Left kidney (tissue), 2 donors: ENCODE results near the gene ATP8A1. TPM values are rescaled to one million over a fixed set of nuclear protein-coding genes. Genes with fewer than 3 reads are reported as not detected.
A peak's percentile ranks its signal among the peaks of the same experiment; 100 is the strongest.
"Not testable (repeated sequence)": the region's sequence is repeated elsewhere in the genome, so short reads cannot be mapped to it uniquely, and the experiment has no call there.

ENCODE experiments used
- DNase-seq: peaks from one replicate; pipeline ENCODE4 v3.0.0-alpha.2; 2013
- polyA plus RNA-seq: library from polyadenylated mRNA; unstranded; fragments of 120-200 nt; gene quantifications from one replicate; pipeline ENCODE4 v1.2.1, GENCODE V29; 2013; ENCODE audit not compliant: insufficient read length

Gene ATP8A1
- polyA plus RNA-seq, 1 donor, result 40.0 TPM

GRCh38 chr4:42470023-42470422 is 186.9 kb downstream of the ATP8A1 start:
- DNase-seq, result no peak

- DNase-seq, result not testable (repeated sequence)
Measured at GRCh38 chr4:42467777-42468176, 189.1 kb downstream of the ATP8A1 start.

- DNase-seq, result no peak
Measured at GRCh38 chr4:42466273-42466844, 190.5 kb downstream of the ATP8A1 start.

GRCh38 chr4:42464550-42465094 is 192.3 kb downstream of the ATP8A1 start:
- DNase-seq, result no peak

GRCh38 chr4:42461216-42461615 is 195.7 kb downstream of the ATP8A1 start:
- DNase-seq, result not testable (repeated sequence)

GRCh38 chr4:42460043-42460442 is 196.9 kb downstream of the ATP8A1 start:
- DNase-seq, result no peak

GRCh38 chr4:42458657-42459056 is 198.2 kb downstream of the ATP8A1 start:
- DNase-seq, result no peak

GRCh38 chr4:42454755-42455420 is 202.0 kb downstream of the ATP8A1 start:
- DNase-seq, result no peak

GRCh38 chr4:42453612-42454011 is 203.3 kb downstream of the ATP8A1 start:
- no peak for DNase-seq

- no peak for DNase-seq
Measured at GRCh38 chr4:42452823-42453222, 204.1 kb downstream of the ATP8A1 start.

- DNase-seq, result no peak
Measured at GRCh38 chr4:42446823-42447222, 210.1 kb downstream of the ATP8A1 start.

- no peak for DNase-seq
Measured at GRCh38 chr4:42445038-42445437, 211.9 kb downstream of the ATP8A1 start.

GRCh38 chr4:42442601-42443000 is 214.3 kb downstream of the ATP8A1 start:
- no peak for DNase-seq

GRCh38 chr4:42440083-42440482 is 216.8 kb downstream of the ATP8A1 start:
- no peak for DNase-seq

- DNase-seq, result peak; percentile 45
Measured at GRCh38 chr4:42436928-42437565, 219.9 kb downstream of the ATP8A1 start.

- no peak for DNase-seq
Measured at GRCh38 chr4:42428036-42428435, 228.9 kb downstream of the ATP8A1 start.

GRCh38 chr4:42425146-42426065 is 231.5 kb downstream of the ATP8A1 start:
- DNase-seq, result no peak

GRCh38 chr4:42420140-42420539 is 236.8 kb downstream of the ATP8A1 start:
- DNase-seq, result no peak

- DNase-seq, result no peak
Measured at GRCh38 chr4:42417550-42417949, 239.4 kb downstream of the ATP8A1 start.

GRCh38 chr4:42416017-42416416 is 240.9 kb downstream of the ATP8A1 start:
- DNase-seq, result no peak

GRCh38 chr4:42415281-42415680 is 241.6 kb downstream of the ATP8A1 start:
- DNase-seq, result no peak

GRCh38 chr4:42412251-42412650 is 244.7 kb downstream of the ATP8A1 start:
- DNase-seq, result no peak
